Nephron (organoid): ENCODE measurements around the gene FAM111B.

Experiments
- H3K27ac Mint-ChIP-seq, 3 experiments: 2 replicates each; pipeline ENCODE4 v1.8.0; 2020; ENCODE audit warnings: mixed read lengths in 3 of 3, mild to moderate bottlenecking in 2 of 3, moderate library complexity in 1 of 3
- H3K27me3 Mint-ChIP-seq: 2 replicates; pipeline ENCODE4 v1.8.0; 2021; ENCODE audit warnings: low read depth, mild to moderate bottlenecking, moderate library complexity, mixed read lengths
- H3K36me3 Mint-ChIP-seq: 2 replicates; pipeline ENCODE4 v1.8.0; 2020; ENCODE audit warnings: low read depth, mixed read lengths
- H3K4me1 Mint-ChIP-seq: 2 replicates; pipeline ENCODE4 v1.8.0; 2020; ENCODE audit warnings: mixed read lengths
- H3K4me3 Mint-ChIP-seq, 3 experiments: 2 replicates each; pipeline ENCODE4 v1.8.0; 2020; ENCODE audit warnings: mild to moderate bottlenecking in 3 of 3, mixed read lengths in 3 of 3, moderate library complexity in 2 of 3
- H3K9me3 Mint-ChIP-seq: 2 replicates; pipeline ENCODE4 v1.8.0; 2020; ENCODE audit warnings: mixed read lengths
- CTCF ChIP-seq, 3 experiments: fragments of 200-600 bp; sonication (generic); IDR thresholded peaks; one replicate each; pipeline ENCODE4 v1.5.0; 2021; ENCODE audit warnings: antibody characterized with exemption in 3 of 3; ENCODE audit not compliant: unreplicated experiment in 3 of 3

The FAM111B gene

GRCh38 chr11:59154610-59155009, 47.6 kb downstream of the FAM111B start:
- Mint-ChIP-seq H3K27me3 (no peaks in the 10 kb centered on the region), H3K36me3 (peaks cover 6% of the 10 kb centered on the region), H3K9me3 (no peaks in the 10 kb centered on the region), H3K4me3 (no peak overlapping the region), H3K4me1 (no peaks in the 10 kb centered on the region), H3K27ac (no peak overlapping the region)
- no peak for TF ChIP-seq CTCF (IDR thresholded peaks at IDR 0.05; ENCODE audit: unreplicated experiment in 3 of 3)

DNA sequence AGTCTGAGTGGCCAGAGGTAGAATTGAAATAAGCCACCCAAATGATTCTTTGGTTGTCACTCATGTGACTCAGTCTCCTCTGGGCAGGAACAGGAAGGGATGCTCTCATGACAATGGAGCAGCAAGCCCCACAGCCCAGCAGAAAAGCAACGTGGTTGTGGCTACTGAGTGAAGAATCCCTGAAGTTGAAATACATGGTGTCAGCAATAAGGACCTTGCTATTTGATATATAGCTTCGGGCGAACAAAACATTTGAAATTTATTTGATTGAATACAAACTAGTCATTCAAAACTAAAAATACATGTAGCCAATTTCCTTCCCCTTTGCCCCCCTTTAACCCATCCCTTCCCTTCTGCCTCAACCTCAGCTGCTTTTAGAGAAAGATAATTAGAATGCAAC, 50.4 kb downstream of the FAM111B start:
- Mint-ChIP-seq H3K9me3 (no peaks in the 10 kb centered on the region), H3K27me3 (peaks cover 7% of the 10 kb centered on the region), H3K27ac (no peak overlapping the region), H3K4me1 (no peaks in the 10 kb centered on the region), H3K4me3 (no peak overlapping the region), H3K36me3 (no peaks in the 10 kb centered on the region)
- TF ChIP-seq CTCF (IDR thresholded peaks at IDR 0.05; ENCODE audit: unreplicated experiment in 3 of 3): no peak

DNA sequence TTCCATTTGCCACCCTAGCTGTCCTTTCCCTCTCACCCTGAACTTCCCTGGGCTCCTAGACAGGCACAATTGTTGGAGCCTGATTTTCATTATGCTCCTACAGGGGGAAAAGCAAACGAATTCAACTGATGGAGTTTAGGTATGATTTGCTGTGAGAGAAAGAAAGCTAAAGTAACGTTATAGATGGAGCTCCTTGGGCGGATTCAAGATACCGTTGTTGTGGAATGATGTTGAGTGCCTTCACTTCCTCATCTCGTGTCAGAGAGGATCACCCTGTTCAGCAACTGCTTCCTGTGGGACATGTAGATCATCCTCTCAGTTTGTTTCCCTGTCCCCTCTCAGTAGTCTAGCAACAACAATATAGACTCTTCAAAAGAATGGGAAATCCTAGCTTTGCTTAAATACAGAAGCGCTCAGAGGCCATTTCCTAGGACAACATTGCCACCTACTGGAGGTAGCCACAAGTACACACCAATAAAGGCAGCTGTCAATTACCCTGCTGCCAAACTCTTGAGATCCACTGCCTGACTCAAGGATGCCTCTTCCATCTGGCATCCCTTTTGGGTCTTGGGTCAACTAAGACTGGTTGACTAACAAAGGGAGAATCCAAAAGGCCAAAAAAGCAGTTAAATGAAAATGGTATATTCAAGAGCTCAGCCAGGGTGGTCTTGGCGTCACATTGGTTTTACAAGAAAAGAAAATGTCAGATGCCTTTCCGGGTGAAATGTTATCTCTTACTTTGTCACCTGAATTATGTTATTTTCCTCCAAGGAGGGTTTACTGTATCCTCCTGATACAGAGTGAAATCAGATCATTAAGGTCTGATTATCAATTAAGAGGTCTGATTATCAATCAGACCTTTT, 51.4 kb downstream of the FAM111B start:
- Mint-ChIP-seq H3K4me1 (no peaks in the 10 kb centered on the region), H3K27me3 (peaks cover 7% of the 10 kb centered on the region), H3K9me3 (no peaks in the 10 kb centered on the region), H3K27ac (peak overlapping the region in 2 of 3 experiments; percentile 15 to 19), H3K4me3 (peak overlapping the region in 1 of 3 experiments; percentile 7), H3K36me3 (no peaks in the 10 kb centered on the region)
- TF ChIP-seq CTCF (IDR thresholded peaks at IDR 0.05; ENCODE audit: unreplicated experiment in 3 of 3): peak; percentile 81 to 92 (median 83)

DNA sequence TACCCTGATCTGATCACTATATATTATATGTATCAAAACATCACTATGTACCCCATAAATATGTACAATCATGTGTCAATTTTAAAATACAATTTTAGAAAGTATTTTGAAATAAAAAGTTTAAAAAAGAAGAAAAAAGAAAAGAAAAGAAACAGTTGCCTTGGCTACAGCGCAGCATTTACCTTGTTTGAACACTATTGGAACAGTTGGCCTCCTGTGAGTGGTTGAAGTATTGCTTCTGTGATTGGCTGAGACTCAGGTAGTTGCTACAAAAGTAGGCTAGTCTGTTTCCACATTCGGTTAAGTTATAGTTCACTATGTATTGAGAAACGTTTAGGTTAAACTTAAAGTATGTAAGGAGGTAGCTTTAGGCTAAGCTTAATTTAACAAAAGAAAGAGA, 57.0 kb downstream of the FAM111B start:
- Mint-ChIP-seq H3K4me3 (no peak overlapping the region), H3K36me3 (no peaks in the 10 kb centered on the region), H3K27ac (no peak overlapping the region), H3K9me3 (no peaks in the 10 kb centered on the region), H3K4me1 (no peaks in the 10 kb centered on the region), H3K27me3 (peaks cover 18% of the 10 kb centered on the region)
- no peak for TF ChIP-seq CTCF (IDR thresholded peaks at IDR 0.05; ENCODE audit: unreplicated experiment in 3 of 3)

GRCh38 chr11:59171508-59172322, 64.7 kb downstream of the FAM111B start, which contains the start of gene DTX4:
Gene DTX4, plus strand, starts transcription at chr11:59172132. Its CDS starts 464 bp downstream, at chr11:59172596.
- Mint-ChIP-seq H3K4me1 (peaks cover 20% of the 10 kb centered on the region), H3K9me3 (no peaks in the 10 kb centered on the region), H3K36me3 (no peaks in the 10 kb centered on the region), H3K27ac (peak within 1 kb of the TSS; percentile 71 to 96 (median 92)), H3K27me3 (peaks cover under 1% of the 10 kb centered on the region), H3K4me3 (peak within 1 kb of the TSS; percentile 93 to 98 (median 96))
- peak; percentile 69 to 82 (median 74) for TF ChIP-seq CTCF (IDR thresholded peaks at IDR 0.05; ENCODE audit: unreplicated experiment in 3 of 3)
